C4-2B (cell line): Measurements from ENCODE around the gene TARBP2.
A peak's percentile ranks its signal among the peaks of the same experiment; 100 is the strongest.
"Not testable (repeated sequence)": the region's sequence is repeated elsewhere in the genome, so short reads cannot be mapped to it uniquely, and the experiment has no call there.

Experiments
- H3K27ac ChIP-seq: fragments of 450-650 bp; 2 replicates; pipeline ENCODE4 v1.5.1; 2017
- ZFX ChIP-seq: fragments of 450-650 bp; IDR thresholded peaks from 2 replicates; pipeline ENCODE4 v1.6.1; 2017
- TF ChIP-seq, protein P1 (sequence below): fragments of 450-650 bp; conservative IDR thresholded peaks from 2 replicates; pipeline ENCODE4 v1.5.1; 2017; ENCODE audit warnings: mild to moderate bottlenecking

The TARBP2 gene

DNA sequence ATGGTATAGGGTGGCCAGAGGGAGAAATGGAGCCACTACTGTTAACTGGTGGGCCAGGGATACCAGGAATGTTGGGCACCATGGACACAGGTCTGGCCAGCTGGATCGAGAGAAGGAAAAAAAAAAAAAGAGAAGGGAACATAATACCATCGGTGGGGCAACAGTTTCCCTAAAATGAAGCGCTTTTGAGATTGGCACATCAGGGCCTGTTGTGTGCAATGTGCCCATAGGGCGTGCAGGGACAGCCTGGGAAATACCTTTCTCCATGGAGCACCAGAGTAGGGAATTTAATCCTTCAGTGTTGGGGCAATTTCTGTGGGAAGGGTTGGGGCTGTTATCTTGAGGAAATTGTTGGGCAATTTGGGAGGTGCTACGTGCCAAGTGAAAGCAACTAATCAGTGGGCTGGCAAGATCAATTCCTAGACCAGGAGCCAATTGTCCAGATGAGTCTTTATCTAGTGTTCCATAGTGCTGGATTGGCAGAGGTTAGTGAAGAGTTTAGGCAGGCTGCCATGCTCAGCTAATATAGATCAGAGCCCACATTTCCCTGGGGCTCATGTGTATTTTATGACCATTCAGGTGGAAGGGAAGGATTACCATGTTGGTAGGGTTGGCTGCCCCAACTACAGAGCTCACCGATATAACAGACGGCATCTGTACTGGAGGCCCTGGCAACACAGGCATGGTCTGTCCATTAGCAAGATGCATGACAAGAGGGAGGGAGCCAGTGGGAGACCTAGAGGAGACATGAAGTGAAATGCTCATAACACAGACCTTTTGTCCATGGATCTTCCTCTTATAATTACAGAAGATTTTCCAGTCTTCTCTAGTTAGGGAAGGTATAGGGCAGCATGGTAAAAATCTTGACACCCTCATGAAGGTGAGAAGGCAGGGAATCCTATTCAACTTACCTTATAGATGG, 31.7 kb downstream of the TARBP2 start:
- no peak for TF ChIP-seq ZFX
- TF ChIP-seq, protein P1, sequence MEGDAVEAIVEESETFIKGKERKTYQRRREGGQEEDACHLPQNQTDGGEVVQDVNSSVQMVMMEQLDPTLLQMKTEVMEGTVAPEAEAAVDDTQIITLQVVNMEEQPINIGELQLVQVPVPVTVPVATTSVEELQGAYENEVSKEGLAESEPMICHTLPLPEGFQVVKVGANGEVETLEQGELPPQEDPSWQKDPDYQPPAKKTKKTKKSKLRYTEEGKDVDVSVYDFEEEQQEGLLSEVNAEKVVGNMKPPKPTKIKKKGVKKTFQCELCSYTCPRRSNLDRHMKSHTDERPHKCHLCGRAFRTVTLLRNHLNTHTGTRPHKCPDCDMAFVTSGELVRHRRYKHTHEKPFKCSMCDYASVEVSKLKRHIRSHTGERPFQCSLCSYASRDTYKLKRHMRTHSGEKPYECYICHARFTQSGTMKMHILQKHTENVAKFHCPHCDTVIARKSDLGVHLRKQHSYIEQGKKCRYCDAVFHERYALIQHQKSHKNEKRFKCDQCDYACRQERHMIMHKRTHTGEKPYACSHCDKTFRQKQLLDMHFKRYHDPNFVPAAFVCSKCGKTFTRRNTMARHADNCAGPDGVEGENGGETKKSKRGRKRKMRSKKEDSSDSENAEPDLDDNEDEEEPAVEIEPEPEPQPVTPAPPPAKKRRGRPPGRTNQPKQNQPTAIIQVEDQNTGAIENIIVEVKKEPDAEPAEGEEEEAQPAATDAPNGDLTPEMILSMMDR, result no peak

DNA sequence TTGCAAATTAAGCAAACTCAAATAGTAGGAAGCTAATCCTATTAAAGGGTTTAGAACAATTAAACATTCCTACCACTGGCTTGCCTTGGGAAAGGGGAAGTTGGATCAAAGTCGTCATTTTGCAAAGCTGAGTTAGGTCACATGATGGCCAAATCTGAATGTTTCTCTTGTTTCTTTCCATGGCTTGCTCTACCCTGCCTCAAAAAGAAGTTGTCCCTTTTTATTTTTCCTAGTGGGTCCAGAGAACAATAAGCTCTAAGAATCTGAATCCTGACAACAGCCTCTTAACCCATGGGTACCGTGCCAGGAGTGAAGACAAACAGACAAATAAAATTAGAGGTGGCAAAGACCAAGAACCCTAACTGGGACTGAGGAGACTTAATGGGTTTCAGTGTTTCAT, 32.4 kb downstream of the TARBP2 start:
- H3K27ac ChIP-seq, result no peak overlapping the region
- TF ChIP-seq, protein P1, result no peak
- TF ChIP-seq ZFX, result no peak

More for the DNA sequence above, 31.7 kb downstream of the TARBP2 start:
- H3K27ac ChIP-seq, result no peak overlapping the region

DNA sequence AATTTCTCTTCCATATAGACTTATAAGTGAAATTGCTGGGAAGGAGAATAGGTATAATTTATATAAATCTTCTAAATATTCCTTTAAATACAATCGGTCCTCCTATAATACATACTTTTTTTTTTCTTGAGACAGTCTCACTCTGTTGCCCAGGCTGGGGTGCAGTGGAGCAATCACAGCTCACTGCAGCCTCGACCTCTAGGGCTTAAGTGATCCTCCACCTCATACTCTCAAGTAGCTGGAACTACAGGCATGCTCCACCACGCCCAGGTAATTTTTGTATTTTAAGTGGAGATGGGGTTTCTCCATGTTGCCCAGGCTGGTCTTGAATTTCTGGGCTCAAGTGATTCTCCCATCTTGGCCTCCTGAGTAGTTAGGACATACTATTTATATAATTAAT, 35.9 kb downstream of the TARBP2 start:
- peak overlapping the region; percentile 70; the same call in 1 of the 2 replicates for H3K27ac ChIP-seq
- no peak for TF ChIP-seq ZFX
- TF ChIP-seq, protein P1, result no peak

DNA sequence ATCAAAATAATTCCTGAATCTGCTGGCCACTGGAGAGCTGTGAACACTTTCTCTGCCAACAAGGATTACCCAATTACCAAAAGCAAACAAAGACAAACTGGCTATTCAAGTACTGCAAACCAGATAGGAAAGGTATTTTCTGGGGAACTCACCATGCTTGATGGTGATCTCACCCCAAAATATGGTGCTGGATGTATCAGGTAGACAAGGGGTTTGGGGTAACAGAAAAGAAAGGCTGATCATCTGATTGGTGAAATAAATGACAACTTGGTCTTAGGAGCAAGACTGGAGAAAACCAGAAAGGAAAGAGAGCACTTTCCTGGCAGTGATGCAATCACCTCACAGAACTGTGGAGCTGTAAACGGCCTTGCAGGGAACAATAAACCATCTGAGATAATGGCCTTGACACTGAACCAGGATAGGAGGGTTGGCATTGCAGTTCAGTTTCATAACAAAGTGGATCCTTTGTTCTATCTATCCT, 37.2 kb downstream of the TARBP2 start:
- TF ChIP-seq, protein P1, result no peak
- TF ChIP-seq ZFX, result no peak
- peak overlapping the region; percentile 70; the same call in 1 of the 2 replicates for H3K27ac ChIP-seq

DNA sequence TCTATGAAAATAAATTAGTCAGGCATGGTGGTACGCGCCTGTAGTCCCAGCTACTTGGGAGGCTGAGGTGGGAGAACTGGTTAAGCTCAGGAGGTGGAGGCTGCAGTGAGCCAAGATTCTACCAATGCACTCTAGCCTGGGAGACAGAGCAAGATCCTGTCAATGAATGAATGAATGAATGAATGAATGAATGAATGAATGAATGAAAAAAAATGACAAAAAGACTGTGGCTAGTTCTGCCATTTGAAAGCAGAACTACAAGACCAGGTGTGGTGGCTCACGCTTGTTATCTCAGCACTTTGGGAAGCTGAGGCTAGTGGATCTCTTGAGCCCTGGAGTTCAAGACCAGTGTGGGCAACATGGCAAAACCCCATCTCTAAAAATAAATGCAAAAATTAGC, 38.4 kb downstream of the TARBP2 start:
- TF ChIP-seq, protein P1, result no peak
- TF ChIP-seq ZFX, result no peak
- peak overlapping the region; percentile 70 for H3K27ac ChIP-seq

DNA sequence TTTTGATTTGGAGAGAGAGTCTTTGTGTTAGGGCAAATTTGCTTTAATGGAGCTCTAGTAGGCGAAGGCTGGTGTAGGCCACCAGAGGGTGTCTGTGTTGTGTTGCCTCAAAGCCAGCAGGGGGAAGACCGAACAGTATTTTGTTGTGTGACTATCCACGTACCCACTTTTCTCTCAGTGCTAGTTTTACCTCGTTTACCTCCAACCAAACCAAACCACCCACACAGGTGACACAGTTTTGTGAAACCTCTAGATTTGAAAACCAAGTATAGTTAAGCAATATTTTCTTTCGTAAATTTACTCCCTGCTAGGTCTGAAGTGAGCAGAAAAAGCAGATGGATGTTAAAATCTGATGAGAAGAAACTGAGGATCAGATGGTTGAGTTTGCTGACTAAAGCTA, 42.5 kb downstream of the TARBP2 start:
- H3K27ac ChIP-seq, result no peak overlapping the region
- TF ChIP-seq, protein P1, result peak; percentile 90
- TF ChIP-seq ZFX, result no peak

DNA sequence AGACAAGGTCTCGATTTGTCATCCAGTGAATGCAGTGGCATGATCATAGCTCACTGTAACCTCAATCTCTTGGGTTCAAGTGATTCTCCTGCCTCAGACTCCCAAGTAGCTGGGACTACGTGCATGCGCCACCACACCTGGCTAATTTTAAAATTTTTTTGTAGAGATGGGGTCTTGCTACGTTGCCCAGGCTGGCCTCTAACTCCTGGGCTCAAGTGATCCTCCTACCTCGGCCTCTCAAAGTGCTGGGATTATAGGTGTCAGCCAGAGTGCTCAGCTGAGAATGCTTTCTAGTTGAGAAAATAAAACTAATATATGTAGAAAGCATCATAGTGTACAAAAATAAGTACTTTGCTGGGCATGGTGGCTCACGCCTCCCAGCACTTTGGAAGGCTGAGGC, 47.3 kb downstream of the TARBP2 start:
- H3K27ac ChIP-seq, result not testable (repeated sequence)

DNA sequence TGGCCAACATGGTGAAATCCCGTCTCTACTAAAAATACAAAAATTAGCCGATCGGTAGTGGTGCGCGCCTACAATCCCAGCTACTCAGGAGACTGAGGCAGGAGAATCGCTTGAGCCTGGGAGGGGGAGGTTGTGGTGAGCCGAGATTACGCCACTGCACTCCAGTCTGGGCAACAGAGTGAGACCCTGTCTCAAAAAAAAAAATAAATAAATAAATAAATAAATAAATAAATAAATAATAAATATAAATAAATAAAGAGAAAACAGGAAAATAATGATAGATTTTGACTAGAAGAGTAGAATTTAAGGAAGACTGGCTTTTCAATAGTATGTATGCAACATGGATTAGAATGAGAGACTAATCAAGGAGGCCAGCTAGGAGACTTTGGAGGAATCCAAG, 49.0 kb downstream of the TARBP2 start:
- H3K27ac ChIP-seq, result not testable (repeated sequence)
